Tongue (tissue), 2 donors: ENCODE data around the gene C19orf25. TPM values are rescaled to one million over a fixed set of nuclear protein-coding genes. Genes with fewer than 3 reads are reported as not detected.
"Not testable (repeated sequence)": the region's sequence is repeated elsewhere in the genome, so short reads cannot be mapped to it uniquely, and the experiment has no call there.

ENCODE experiments used
- DNase-seq: peaks from one replicate; pipeline ENCODE4 v3.0.0-alpha.2; 2015
- total RNA-seq: library from RNA; depleted of rRNA; stranded (reverse); fragments of >200 nt; gene quantifications from one replicate; pipeline ENCODE4 v1.2.3, GENCODE V29; 2014

C19orf25 gene
- total RNA-seq, 1 donor from 2014 or later, result 14.6 TPM

DNA sequence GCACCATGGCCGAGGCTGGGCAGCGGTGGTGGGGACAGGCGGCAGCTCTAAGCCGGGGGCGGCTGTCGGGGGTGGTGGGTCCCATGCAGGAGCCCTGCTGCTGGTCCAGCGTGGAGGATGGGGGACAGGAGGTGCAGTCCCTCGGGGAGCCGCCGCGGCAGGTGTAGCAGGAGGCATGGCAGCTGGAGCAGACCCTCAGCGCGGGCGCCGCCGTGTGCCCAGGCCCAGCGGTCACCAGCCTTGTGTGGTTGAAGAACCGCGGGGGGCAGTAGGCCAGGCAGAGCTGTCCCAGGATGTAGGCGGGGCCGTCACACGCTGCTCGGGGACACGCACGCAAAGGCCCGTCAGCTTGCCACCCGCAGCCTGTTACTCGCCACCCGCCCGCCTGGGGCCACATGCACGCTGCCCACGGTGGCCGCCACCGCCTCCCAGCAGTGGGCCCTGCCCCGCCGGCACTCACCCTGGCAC lies 2.9 kb upstream of the C19orf25 start:
- no peak for DNase-seq

DNA sequence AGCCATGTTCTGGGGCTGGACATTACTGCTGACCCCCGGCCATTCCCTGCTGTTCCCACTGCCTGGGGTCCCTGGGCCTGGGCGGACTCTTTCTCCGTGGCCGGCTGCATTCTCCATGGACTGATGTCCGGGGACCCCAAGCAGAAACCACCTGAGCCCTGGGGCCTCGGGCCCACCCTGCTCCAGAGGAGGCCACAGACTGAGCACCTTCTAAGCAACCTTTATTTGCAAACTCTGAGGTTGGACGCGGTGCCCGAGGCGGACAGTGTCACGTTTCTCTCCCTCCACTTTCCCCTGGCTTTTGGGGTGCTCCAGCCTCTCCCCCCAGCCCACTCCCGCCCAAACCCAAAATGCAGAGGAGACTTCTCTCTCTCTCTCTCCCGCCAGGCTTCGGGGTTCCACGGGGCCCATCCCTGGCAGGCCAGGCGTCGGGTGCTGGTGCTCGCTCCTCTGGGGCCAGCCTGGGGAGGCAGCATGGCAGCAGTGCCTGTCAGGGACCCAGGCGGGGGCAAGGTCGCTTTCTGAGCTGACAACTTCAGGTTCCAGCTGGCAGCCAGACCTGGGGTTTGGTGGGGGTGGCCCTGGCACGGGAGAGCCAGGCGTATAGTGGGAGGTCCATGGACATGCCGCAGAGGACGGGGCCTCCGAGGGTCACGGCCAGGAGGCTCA lies 2.3 kb upstream of the C19orf25 start:
- DNase-seq, result no peak

DNA sequence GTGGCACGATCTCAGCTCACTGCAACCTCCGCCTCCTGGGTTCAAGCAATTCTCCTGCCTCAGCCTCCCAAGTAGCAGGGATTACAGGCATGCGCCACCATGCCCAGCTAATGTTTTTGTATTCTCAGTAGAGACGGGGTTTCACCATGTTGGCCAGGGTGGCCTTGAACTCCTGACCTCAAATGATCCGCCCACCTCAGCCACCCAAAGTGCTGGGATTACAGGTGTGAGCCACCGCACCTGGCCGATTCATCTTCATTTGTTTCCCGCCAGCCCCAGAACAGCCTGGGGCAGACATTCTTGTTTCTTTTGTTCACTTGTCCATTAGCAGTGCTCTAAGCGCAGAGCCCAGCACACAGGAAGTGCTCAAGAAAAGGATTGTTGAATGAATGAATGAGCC lies 2.0 kb downstream of the C19orf25 start:
- DNase-seq, result not testable (repeated sequence)

DNA sequence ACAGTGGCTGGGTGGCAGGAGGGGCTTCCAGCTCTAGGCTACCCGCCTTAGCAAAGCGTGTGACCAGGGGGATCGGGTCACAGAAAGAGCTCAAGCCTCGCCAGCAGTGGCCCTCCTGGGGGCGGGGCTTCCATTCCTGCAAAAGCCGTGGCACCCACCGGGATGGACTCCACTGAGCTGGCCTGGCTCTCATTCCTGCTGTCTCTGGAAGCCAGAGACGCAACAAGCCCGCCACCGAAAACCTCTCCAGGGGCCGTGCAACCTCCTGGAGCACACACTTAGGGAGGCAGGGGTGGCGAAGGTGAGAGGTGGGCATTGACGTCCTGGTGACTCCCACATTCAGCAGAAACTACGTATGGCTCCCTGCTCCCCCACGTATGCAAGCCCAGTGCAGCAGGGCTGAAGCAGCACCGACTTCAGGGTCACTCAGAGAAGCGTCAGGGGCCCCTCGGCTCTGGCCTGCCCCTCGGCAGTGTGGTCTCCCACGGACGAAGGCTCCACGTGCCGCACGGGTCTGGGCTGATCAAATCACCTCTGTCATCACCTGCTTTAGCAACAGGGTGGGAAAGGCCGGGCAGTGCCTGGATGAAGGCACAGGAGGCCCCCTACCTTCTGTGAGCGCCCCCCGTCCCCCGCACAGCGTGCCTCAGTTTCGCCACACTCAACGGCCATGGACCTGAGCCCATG lies 3.1 kb downstream of the C19orf25 start:
- DNase-seq, result no peak

DNA sequence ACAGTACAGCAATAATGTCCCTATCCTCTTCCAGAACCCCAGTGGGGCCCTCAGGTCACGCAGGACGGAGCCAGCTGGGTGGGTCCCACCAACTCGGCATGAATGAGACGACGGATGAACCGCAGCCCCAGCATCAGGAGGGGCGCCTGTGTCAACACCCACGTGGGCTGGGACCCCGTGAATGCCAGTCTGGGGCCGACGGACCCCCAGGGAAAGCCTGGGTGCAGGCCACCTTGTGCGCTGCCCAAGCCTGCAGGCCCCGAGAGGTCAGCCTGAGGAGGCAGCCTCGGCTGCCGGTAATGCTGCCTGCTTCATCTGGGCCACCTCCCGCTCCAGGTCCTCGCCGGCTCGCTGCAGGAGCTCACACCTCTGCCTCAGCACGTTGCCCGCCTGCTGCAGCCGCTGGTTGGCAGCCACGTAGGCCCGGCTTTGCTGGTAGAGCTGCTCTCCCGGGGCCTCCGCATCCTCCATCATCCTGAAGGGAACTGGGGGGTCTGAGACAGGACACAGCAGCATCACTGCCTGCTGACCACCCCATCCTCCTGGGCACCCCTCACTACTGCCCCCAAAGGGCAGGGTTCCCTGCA lies 4.2 kb downstream of the C19orf25 start:
- DNase-seq, result no peak

- DNase-seq, result no peak
Measured at GRCh38 chr19:1474011-1474764, 4.8 kb downstream of the C19orf25 start.

DNA sequence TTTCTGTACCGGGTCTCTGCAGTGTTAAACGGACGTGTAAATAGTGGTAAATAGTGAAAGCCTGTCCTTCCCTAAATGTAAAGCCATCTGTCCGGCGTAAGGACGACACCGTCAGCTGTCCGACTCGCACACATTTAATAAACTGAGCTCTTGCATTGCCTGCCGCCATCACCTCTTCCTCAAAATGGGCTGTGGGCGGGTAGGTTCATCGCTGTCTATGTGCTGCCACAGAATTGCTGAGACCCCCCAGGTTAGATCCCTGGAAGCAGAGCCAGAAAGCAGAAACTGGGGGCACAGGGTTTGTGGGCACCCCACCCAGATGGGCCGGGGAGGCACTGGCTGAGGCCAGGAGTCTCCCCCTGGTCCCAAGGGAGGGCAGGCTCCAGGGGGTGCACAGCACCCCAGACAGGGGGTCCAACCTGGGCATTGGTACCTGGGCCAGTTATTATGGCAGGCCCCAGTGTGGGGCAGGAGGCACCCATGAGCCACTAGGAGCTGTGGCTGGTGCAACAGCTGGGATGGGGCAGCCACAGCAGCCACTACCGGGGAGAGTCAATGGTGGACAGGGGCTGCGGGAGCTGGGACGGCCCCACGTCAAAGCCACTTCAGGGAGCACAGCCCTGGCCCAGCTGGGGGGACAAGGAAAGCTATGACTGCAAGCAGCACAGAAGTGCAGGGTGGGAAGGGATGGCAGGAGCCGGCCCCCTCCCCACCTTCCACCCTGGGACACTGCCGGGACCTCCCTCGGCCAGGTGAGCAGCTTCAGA lies 5.7 kb downstream of the C19orf25 start:
- no peak for DNase-seq

DNA sequence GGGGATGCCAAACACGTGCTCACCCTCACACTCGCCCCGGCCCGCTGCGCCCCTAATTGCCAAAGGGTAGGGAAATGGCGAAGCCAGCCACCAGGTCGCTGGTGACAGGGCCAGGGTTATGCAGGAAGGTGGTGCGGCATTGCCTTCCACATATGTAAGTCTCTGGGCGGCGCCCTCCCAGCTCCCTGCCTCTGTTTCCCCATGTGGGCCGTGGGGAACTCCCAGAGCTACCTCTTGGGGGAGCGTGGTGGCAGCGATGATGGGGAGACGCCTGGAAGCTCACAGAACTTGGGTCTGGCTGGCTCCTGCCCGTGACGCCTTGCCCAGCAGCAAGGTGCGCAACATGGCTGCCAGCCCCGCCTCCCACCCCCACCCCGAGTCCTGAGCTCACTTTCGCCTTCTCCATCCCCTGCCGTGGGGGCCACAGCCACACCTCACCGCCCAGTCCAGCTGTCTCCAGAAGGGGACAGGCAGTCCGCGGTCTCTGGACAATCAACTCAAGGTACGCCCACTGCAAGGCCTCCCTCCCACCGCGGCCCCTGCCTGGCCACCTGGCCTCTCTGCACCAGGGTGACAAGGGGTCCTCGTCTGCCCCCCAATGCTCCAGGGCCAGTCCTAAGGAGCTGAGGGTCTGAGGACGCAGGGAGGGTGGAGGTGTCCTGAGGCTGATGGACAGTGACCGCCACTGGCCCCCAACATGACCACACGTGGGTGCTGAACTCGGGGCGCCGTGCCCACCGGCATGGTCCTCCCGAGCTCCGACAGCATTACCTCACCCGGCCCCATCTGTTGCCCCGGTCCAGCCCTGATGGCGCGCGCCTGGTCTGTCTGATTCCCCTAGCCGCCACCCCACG lies 6.6 kb downstream of the C19orf25 start:
- DNase-seq, result no peak

GRCh38 chr19:1471515-1472160 lies 7.4 kb downstream of the C19orf25 start:
- DNase-seq, result no peak

- no peak for DNase-seq
Measured at GRCh38 chr19:1471010-1471514, 8.0 kb downstream of the C19orf25 start.

- DNase-seq, result peak; percentile 54
Measured at GRCh38 chr19:1470305-1471009, 8.6 kb downstream of the C19orf25 start.

- DNase-seq, result no peak
Measured at GRCh38 chr19:1470055-1470304, 9.0 kb downstream of the C19orf25 start.

- no peak for DNase-seq
Measured at GRCh38 chr19:1469255-1470054, 9.6 kb downstream of the C19orf25 start.

- DNase-seq, result no peak
Measured at GRCh38 chr19:1468821-1469254, 10.2 kb downstream of the C19orf25 start.

DNA sequence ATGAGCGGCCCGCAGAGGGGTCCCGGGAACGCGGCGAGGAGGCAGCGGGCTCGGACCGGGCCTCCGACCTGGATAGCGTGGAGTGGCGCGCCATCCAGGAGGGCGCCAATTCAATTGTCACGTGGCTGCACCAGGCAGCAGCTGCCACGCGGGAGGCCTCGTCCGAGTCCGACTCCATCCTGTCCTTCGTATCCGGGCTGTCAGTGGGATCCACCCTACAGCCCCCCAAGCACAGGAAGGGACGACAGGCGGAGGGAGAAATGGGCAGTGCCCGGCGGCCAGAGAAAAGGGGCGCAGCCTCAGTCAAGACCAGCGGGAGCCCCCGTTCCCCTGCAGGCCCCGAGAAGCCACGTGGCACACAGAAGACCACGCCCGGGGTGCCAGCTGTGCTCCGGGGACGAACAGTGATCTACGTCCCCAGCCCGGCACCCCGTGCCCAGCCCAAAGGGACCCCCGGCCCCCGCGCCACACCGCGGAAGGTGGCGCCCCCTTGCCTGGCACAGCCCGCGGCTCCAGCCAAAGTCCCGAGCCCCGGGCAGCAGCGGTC lies 10.7 kb downstream of the C19orf25 start:
- DNase-seq, result no peak

DNA sequence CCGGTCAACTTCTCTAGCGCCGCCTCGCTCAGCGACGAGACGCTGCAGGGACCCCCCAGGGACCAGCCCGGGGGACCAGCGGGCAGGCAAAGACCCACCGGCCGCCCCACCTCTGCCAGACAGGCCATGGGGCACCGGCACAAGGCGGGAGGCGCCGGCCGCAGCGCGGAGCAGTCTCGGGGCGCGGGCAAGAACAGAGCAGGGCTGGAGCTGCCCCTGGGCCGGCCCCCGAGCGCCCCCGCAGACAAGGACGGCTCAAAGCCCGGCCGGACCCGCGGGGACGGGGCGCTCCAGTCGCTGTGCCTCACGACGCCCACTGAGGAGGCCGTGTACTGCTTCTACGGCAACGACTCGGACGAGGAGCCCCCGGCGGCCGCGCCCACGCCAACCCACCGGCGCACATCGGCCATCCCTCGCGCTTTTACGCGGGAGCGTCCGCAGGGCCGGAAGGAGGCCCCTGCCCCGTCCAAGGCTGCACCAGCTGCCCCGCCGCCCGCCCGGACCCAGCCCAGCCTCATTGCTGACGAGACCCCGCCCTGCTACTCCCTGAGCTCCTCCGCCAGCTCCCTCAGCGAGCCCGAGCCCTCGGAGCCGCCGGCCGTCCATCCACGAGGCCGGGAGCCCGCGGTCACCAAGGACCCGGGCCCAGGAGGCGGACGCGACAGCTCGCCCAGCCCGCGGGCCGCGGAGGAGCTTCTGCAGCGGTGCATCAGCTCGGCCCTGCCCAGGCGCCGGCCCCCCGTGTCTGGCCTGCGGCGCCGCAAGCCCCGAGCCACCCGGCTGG lies 11.3 kb downstream of the C19orf25 start:
- DNase-seq, result no peak

DNA sequence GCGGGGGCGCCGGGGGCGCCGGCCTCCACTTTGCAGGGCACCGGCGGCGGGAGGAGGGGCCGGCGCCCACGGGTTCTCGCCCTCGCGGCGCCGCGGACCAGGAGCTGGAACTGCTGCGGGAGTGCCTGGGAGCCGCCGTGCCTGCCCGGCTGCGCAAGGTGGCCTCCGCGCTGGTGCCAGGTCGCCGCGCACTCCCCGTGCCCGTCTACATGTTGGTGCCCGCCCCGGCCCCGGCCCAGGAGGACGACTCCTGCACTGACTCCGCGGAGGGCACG lies 11.9 kb downstream of the C19orf25 start:
- no peak for DNase-seq
